Stimulated activated CD8-positive, alpha-beta memory T cell treated with anti-CD3 and anti-CD28 coated beads, Interleukin-15, amount 100 ng/mL, for 24 hours (primary cell): ENCODE measurements around the gene OR2T5.
"Not testable (repeated sequence)": the region's sequence is repeated elsewhere in the genome, so short reads cannot be mapped to it uniquely, and the experiment has no call there.

Source experiments
- DNase-seq: peaks from one replicate; pipeline ENCODE4 v3.0.0-alpha.2; 2020; ENCODE audit warnings: low read depth

The OR2T5 gene

GRCh38 chr1:248488289-248488688 is at the start of gene OR2T5:
OR2T5 (plus strand) TSS chr1:248488589; CDS start chr1:248488589, 0 bp downstream.
- DNase-seq: not testable (repeated sequence)

GRCh38 chr1:248438668-248439067 is 49.7 kb upstream of the OR2T5 start:
- not testable (repeated sequence) for DNase-seq

GRCh38 chr1:248439283-248439682 is 49.1 kb upstream of the OR2T5 start:
- DNase-seq: not testable (repeated sequence)

GRCh38 chr1:248442500-248443277 is 45.7 kb upstream of the OR2T5 start:
- not testable (repeated sequence) for DNase-seq

GRCh38 chr1:248444603-248445002 is 43.8 kb upstream of the OR2T5 start:
- not testable (repeated sequence) for DNase-seq

- DNase-seq: not testable (repeated sequence)
These were observed 43.0 kb upstream of the OR2T5 start, which contains the start of gene OR2T2 for GRCh38 chr1:248445399-248445798. OR2T2 (plus strand) TSS chr1:248445637; CDS start chr1:248452798, 7,161 bp downstream.

- not testable (repeated sequence) for DNase-seq
These were observed 39.8 kb upstream of the OR2T5 start for GRCh38 chr1:248448409-248449074.

- DNase-seq: not testable (repeated sequence)
These were observed 38.4 kb upstream of the OR2T5 start for GRCh38 chr1:248449821-248450465.

GRCh38 chr1:248450466-248451145 is 37.8 kb upstream of the OR2T5 start:
- not testable (repeated sequence) for DNase-seq

- not testable (repeated sequence) for DNase-seq
These were observed 34.8 kb upstream of the OR2T5 start for GRCh38 chr1:248453619-248454018.

- DNase-seq: not testable (repeated sequence)
These were observed 33.3 kb upstream of the OR2T5 start for GRCh38 chr1:248455045-248455444.

- DNase-seq: not testable (repeated sequence)
These were observed 31.8 kb upstream of the OR2T5 start for GRCh38 chr1:248456635-248457034.

GRCh38 chr1:248459117-248459516 is 29.3 kb upstream of the OR2T5 start:
- DNase-seq: not testable (repeated sequence)

GRCh38 chr1:248471154-248471553 is 17.2 kb upstream of the OR2T5 start:
- no peak for DNase-seq

GRCh38 chr1:248472111-248472510 is 16.3 kb upstream of the OR2T5 start:
- not testable (repeated sequence) for DNase-seq

GRCh38 chr1:248473051-248473450 is 15.3 kb upstream of the OR2T5 start, which contains the start of gene OR2T3:
OR2T3 (plus strand) TSS chr1:248473351; CDS start chr1:248473351, 0 bp downstream.
- not testable (repeated sequence) for DNase-seq

GRCh38 chr1:248475660-248476059 is 12.7 kb upstream of the OR2T5 start:
- not testable (repeated sequence) for DNase-seq

GRCh38 chr1:248481686-248482579 is 6.5 kb upstream of the OR2T5 start:
- DNase-seq: not testable (repeated sequence)

- DNase-seq: not testable (repeated sequence)
These were observed 8.3 kb downstream of the OR2T5 start for GRCh38 chr1:248496661-248497060.

GRCh38 chr1:248500305-248501035 is 12.1 kb downstream of the OR2T5 start:
- not testable (repeated sequence) for DNase-seq
